KOPT-K1 (cell line): Measurements from ENCODE around the gene SF1.
A peak's percentile ranks its signal among the peaks of the same experiment; 100 is the strongest.

Experiments used
- H3K27ac ChIP-seq: fragments of 200-600 bp; sonication (generic); 2 replicates; pipeline ENCODE4 v1.5.1; 2016; ENCODE audit warnings: antibody characterized with exemption, mild to moderate bottlenecking, low read depth, low read length; ENCODE audit not compliant: poor library complexity, severe bottlenecking
- H3K36me3 ChIP-seq: fragments of 200-600 bp; sonication (generic); 2 replicates; pipeline ENCODE4 v1.5.1; 2017; ENCODE audit warnings: antibody characterized with exemption, mild to moderate bottlenecking, low read length, moderate library complexity; ENCODE audit not compliant: insufficient read depth
- H3K9me3 ChIP-seq: fragments of 200-600 bp; sonication (generic); 2 replicates; pipeline ENCODE4 v1.5.1; 2017; ENCODE audit warnings: antibody characterized with exemption, low read length, mild to moderate bottlenecking; ENCODE audit not compliant: insufficient read depth, poor library complexity, severe bottlenecking

SF1 gene

GRCh38 chr11:64723907-64724862 is 54.2 kb downstream of the SF1 start:
- H3K27ac ChIP-seq = no peak overlapping the region

GRCh38 chr11:64723117-64723906 is 55.0 kb downstream of the SF1 start, which contains the start of gene NRXN2:
Gene NRXN2, minus strand, starts transcription at chr11:64723197. Its CDS starts 9,498 bp downstream, at chr11:64713699.
- H3K36me3 ChIP-seq = 0 out of 2 replicates have a peak, but pooled peaks cover 4% of the 10 kb centered on the region
- no peaks in the 10 kb centered on the region for H3K9me3 ChIP-seq
- H3K27ac ChIP-seq = peak within 1 kb of the TSS; percentile 57

More at GRCh38 chr11:64723907-64724862, 54.2 kb downstream of the SF1 start:
- Histone ChIP-seq H3K36me3 (peaks cover 12% of the 10 kb centered on the region; the same call in 1 of the 2 replicates), H3K9me3 (no peaks in the 10 kb centered on the region)

GRCh38 chr11:64722141-64723065 is 55.9 kb downstream of the SF1 start:
- H3K36me3 ChIP-seq = 0 out of 2 replicates have a peak, but pooled peaks cover 4% of the 10 kb centered on the region

GRCh38 chr11:64721359-64721699 is 57.0 kb downstream of the SF1 start:
- no peaks in the 10 kb centered on the region for H3K36me3 ChIP-seq
- no peaks in the 10 kb centered on the region for H3K9me3 ChIP-seq
- no peak overlapping the region for H3K27ac ChIP-seq

More at GRCh38 chr11:64722141-64723065, 55.9 kb downstream of the SF1 start:
- H3K9me3 ChIP-seq = no peaks in the 10 kb centered on the region
- no peak overlapping the region for H3K27ac ChIP-seq

- no peak overlapping the region for H3K27ac ChIP-seq
Observed at GRCh38 chr11:64720640-64721358, 57.5 kb downstream of the SF1 start.

GRCh38 chr11:64720167-64720566 is 58.2 kb downstream of the SF1 start:
- Histone ChIP-seq H3K9me3 (no peaks in the 10 kb centered on the region), H3K36me3 (no peaks in the 10 kb centered on the region), H3K27ac (no peak overlapping the region)

More at GRCh38 chr11:64720640-64721358, 57.5 kb downstream of the SF1 start:
- H3K36me3 ChIP-seq = no peaks in the 10 kb centered on the region
- no peaks in the 10 kb centered on the region for H3K9me3 ChIP-seq

GRCh38 chr11:64719406-64719805 is 58.9 kb downstream of the SF1 start:
- no peak overlapping the region for H3K27ac ChIP-seq
- no peaks in the 10 kb centered on the region for H3K36me3 ChIP-seq
- H3K9me3 ChIP-seq = no peaks in the 10 kb centered on the region

GRCh38 chr11:64718780-64719124 is 59.6 kb downstream of the SF1 start:
- Histone ChIP-seq H3K36me3 (no peaks in the 10 kb centered on the region), H3K9me3 (no peaks in the 10 kb centered on the region), H3K27ac (no peak overlapping the region)

- no peak overlapping the region for H3K27ac ChIP-seq
- no peaks in the 10 kb centered on the region for H3K9me3 ChIP-seq
- H3K36me3 ChIP-seq = no peaks in the 10 kb centered on the region
Observed at GRCh38 chr11:64718084-64718779, 60.1 kb downstream of the SF1 start.

GRCh38 chr11:64717268-64717578 is 61.1 kb downstream of the SF1 start:
- H3K27ac ChIP-seq = no peak overlapping the region
- no peaks in the 10 kb centered on the region for H3K36me3 ChIP-seq
- H3K9me3 ChIP-seq = no peaks in the 10 kb centered on the region

GRCh38 chr11:64716473-64717267 is 61.7 kb downstream of the SF1 start:
- Histone ChIP-seq H3K36me3 (no peaks in the 10 kb centered on the region), H3K27ac (no peak overlapping the region), H3K9me3 (no peaks in the 10 kb centered on the region)

- Histone ChIP-seq H3K9me3 (no peaks in the 10 kb centered on the region), H3K36me3 (no peaks in the 10 kb centered on the region), H3K27ac (no peak overlapping the region)
Observed at GRCh38 chr11:64715756-64716472, 62.4 kb downstream of the SF1 start.
